Measurements from ENCODE around the gene NAA38. TPM values are rescaled to one million over a fixed set of nuclear protein-coding genes. Genes with fewer than 3 reads are reported as not detected.

Gene NAA38
- total RNA-seq, 1 donor from 2014 or later, result 60.2 TPM

DNA sequence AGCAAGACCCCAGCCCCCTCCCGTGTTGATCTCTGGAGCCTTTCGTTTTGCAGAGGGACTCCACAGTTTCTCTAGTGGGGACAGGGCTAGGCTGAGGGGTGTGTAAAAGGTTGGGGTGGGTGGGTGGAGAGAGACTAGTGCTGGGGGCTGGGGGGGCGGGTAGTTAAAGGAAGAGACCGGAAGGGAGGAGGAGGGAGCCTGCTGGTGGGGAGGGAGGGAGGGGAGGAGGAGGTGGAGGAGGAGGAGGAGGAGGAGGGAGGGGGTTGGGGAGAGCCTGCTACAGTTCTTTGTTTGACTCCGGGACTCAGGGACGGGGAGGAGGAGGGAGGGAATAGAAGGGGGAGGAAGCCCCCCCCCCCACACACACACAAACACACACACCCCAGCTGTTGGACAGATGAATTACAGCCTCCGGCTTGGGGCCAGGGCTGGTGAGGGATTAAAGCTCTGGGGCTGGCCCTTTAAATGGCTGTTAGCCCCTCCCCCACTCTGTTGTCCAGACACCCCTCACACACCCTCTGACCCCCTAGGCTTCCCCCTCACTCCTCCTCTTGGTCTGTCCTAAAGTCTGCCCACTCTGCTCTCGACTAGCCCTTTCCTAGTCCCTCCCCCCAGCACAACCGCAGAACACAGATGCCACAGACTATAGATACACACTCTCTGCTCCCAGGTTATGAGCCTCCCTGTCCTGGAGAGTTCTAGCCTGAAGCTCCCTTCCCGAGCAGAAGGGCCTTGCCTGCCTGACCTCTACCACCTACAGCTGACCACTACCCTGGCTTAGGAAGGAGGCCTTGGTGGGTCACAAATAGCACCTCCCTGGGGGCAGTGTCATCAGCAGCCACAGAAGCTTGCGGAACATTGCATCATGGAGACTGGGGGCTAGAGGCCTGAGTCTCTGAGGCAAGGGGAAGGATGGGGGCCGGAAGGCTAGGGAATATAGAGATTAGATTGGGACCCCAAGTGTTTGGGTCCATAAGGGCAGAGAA is 19.0 kb downstream of the NAA38 start:
- Mint-ChIP-seq H3K36me3 (ENCODE audit: low read depth, unreplicated experiment) (peaks cover 4% of the 10 kb centered on the region), H3K27me3 (ENCODE audit: low read depth, unreplicated experiment) (no peaks in the 10 kb centered on the region), H3K4me1 (ENCODE audit: low read depth, unreplicated experiment) (peaks cover 42% of the 10 kb centered on the region), H3K9me3 (ENCODE audit: unreplicated experiment) (no peaks in the 10 kb centered on the region), H3K27ac (ENCODE audit: unreplicated experiment) (peak overlapping the region; percentile 100), H3K4me3 (ENCODE audit: unreplicated experiment) (peak overlapping the region; percentile 95)
- DNase-seq (ENCODE audit: low read depth), result peak; percentile 59
- H2AFZ ChIP-seq (ENCODE audit: low read depth, low read length), result no peak overlapping the region
- no peak for TF ChIP-seq CTCF (IDR thresholded peaks at IDR 0.05; ENCODE audit: insufficient read depth, low read depth, low read length)
- no peak for TF ChIP-seq EZH2 (IDR thresholded peaks at IDR 0.05; ENCODE audit: insufficient read depth, low read length)
- no peak for FAIRE-seq
- H3K4me2 ChIP-seq (ENCODE audit: low read length), result peak overlapping the region; percentile 100
- H3K79me2 ChIP-seq (ENCODE audit: insufficient read depth, low read length), result peaks cover 28% of the 10 kb centered on the region
- peaks cover 61% of the 10 kb centered on the region for H3K4me1 ChIP-seq (ENCODE audit: insufficient read depth, low read length)
- peak overlapping the region; percentile 73 for H3K9ac ChIP-seq (ENCODE audit: low read length)
- no peaks in the 10 kb centered on the region for H3K9me3 ChIP-seq (ENCODE audit: insufficient read depth, low read depth, low read length)
- no peaks in the 10 kb centered on the region for H3K36me3 ChIP-seq (ENCODE audit: insufficient read depth, low read length)
- peak overlapping the region; percentile 42 for H3K4me3 ChIP-seq (ENCODE audit: insufficient read depth, low read depth, low read length)
- no peaks in the 10 kb centered on the region for H3K27me3 ChIP-seq (ENCODE audit: insufficient read depth, low read length)
- peak overlapping the region; percentile 30 for H3K27ac ChIP-seq (ENCODE audit: low read depth, low read length)
- H4K20me1 ChIP-seq (ENCODE audit: insufficient read depth, low read length), result peaks cover 31% of the 10 kb centered on the region

- Histone ChIP-seq H3K36me3 (ENCODE audit: insufficient read depth, low read length) (no peaks in the 10 kb centered on the region), H3K27ac (ENCODE audit: low read depth, low read length) (peak overlapping the region; percentile 9), H4K20me1 (ENCODE audit: insufficient read depth, low read length) (peaks cover 31% of the 10 kb centered on the region), H3K4me2 (ENCODE audit: low read length) (peak overlapping the region; percentile 100), H3K4me1 (ENCODE audit: insufficient read depth, low read length) (peaks cover 58% of the 10 kb centered on the region), H3K4me3 (ENCODE audit: insufficient read depth, low read depth, low read length) (peak overlapping the region; percentile 77), H2AFZ (ENCODE audit: low read depth, low read length) (no peak overlapping the region), H3K9me3 (ENCODE audit: insufficient read depth, low read depth, low read length) (no peaks in the 10 kb centered on the region), H3K9ac (ENCODE audit: low read length) (peak overlapping the region; percentile 94), H3K27me3 (ENCODE audit: insufficient read depth, low read length) (no peaks in the 10 kb centered on the region), H3K79me2 (ENCODE audit: insufficient read depth, low read length) (peaks cover 25% of the 10 kb centered on the region)
- Mint-ChIP-seq H3K27ac (ENCODE audit: unreplicated experiment) (peak overlapping the region; percentile 89), H3K4me3 (ENCODE audit: unreplicated experiment) (peak overlapping the region; percentile 95), H3K4me1 (ENCODE audit: low read depth, unreplicated experiment) (peaks cover 42% of the 10 kb centered on the region), H3K9me3 (ENCODE audit: unreplicated experiment) (no peaks in the 10 kb centered on the region), H3K36me3 (ENCODE audit: low read depth, unreplicated experiment) (peaks cover 4% of the 10 kb centered on the region), H3K27me3 (ENCODE audit: low read depth, unreplicated experiment) (peaks cover 7% of the 10 kb centered on the region)
- DNase-seq (ENCODE audit: low read depth), result no peak
- FAIRE-seq, result no peak
- TF ChIP-seq CTCF (IDR thresholded peaks at IDR 0.05; ENCODE audit: insufficient read depth, low read depth, low read length) (no peak), EZH2 (IDR thresholded peaks at IDR 0.05; ENCODE audit: insufficient read depth, low read length) (no peak)
Observed at GRCh38 chr17:7837408-7838088, 19.8 kb downstream of the NAA38 start.

All from astrocyte (in vitro differentiated cells and primary cell).